PC-3 (cell line): ENCODE results near the gene CNMD. TPM values are rescaled to one million over a fixed set of nuclear protein-coding genes. Genes with fewer than 3 reads are reported as not detected.
"Not testable (repeated sequence)": the region's sequence is repeated elsewhere in the genome, so short reads cannot be mapped to it uniquely, and the experiment has no call there.

Source experiments
- ATAC-seq: fragments of 200-7000 bp; cut with Tn5 transposase; 2 replicates; pipeline ENCODE4 v1.9.1; 2020; ENCODE audit warnings: mild to moderate bottlenecking, moderate library complexity
- BruUV-seq: library from RNA; stranded (reverse); fragments of 400-500 nt; replicated peaks from 2 replicates; lab custom pipeline; 2021; lab: Mats Ljungman, UMichigan
- CTCF ChIA-PET: fragments of 300-600 bp; sonication (Branson Sonifier 250); formaldehyde crosslinking; loops from one replicate; lab custom pipeline; 2022; ENCODE audit warnings: antibody characterized with exemption; lab: Charles Lee
- POLR2A ChIA-PET: fragments of 300-600 bp; sonication (Branson Sonifier 250); formaldehyde crosslinking; loops from one replicate; lab custom pipeline; 2022; ENCODE audit warnings: antibody characterized with exemption; ENCODE audit not compliant: unreplicated experiment; lab: Charles Lee
- DNase-seq: peaks from one replicate; pipeline ENCODE4 v3.0.0-alpha.2; 2015
- H2AFZ ChIP-seq: fragments of 300-600 bp; sonication (generic); 2 replicates; pipeline ENCODE4 v1.6.0; 2016; ENCODE audit warnings: antibody characterized with exemption, low read length
- H3F3A ChIP-seq: fragments of 300-600 bp; sonication (generic); one replicate; pipeline ENCODE4 v1.6.0; 2017; ENCODE audit warnings: antibody characterized with exemption, low read length, control low read depth, mild to moderate bottlenecking; ENCODE audit not compliant: unreplicated experiment
- H3K27ac ChIP-seq: fragments of 300-600 bp; sonication (generic); 2 replicates; pipeline ENCODE4 v1.5.1; 2016; ENCODE audit warnings: mild to moderate bottlenecking, low read length
- H3K27me3 ChIP-seq: fragments of 300-600 bp; sonication (generic); 2 replicates; pipeline ENCODE4 v1.6.1; 2016; ENCODE audit warnings: low read length, mixed read lengths
- H3K36me3 ChIP-seq: fragments of 300-600 bp; sonication (generic); 2 replicates; pipeline ENCODE4 v1.6.1; 2016; ENCODE audit warnings: low read depth, mixed run types, low read length, mixed read lengths
- H3K4me1 ChIP-seq: fragments of 300-600 bp; sonication (generic); 2 replicates; pipeline ENCODE4 v1.5.1; 2016; ENCODE audit warnings: low read length; ENCODE audit not compliant: insufficient read depth
- H3K4me2 ChIP-seq: fragments of 300-600 bp; sonication (generic); 2 replicates; pipeline ENCODE4 v1.6.0; 2016; ENCODE audit warnings: low read length
- H3K4me3 ChIP-seq: fragments of 300-600 bp; sonication (generic); 2 replicates; pipeline ENCODE4 v1.5.1; 2016; ENCODE audit warnings: mild to moderate bottlenecking, low read length, mixed read lengths
- H3K79me2 ChIP-seq: fragments of 300-600 bp; sonication (generic); 2 replicates; pipeline ENCODE4 v1.6.1; 2017; ENCODE audit warnings: low read length, mixed read lengths
- H3K9ac ChIP-seq: fragments of 300-600 bp; sonication (generic); 2 replicates; pipeline ENCODE4 v1.6.0; 2016; ENCODE audit warnings: mild to moderate bottlenecking, low read length
- H3K9me2 ChIP-seq: fragments of 300-600 bp; sonication (generic); replicated peaks from 2 replicates; pipeline ENCODE4 v1.6.1; 2016; ENCODE audit warnings: mixed run types, low read length, mixed read lengths
- H3K9me3 ChIP-seq: fragments of 300-600 bp; sonication (generic); 2 replicates; pipeline ENCODE4 v1.6.1; 2016; ENCODE audit warnings: low read length, mixed read lengths
- H4K20me1 ChIP-seq: fragments of 300-600 bp; sonication (generic); 2 replicates; pipeline ENCODE4 v1.6.1; 2016; ENCODE audit warnings: low read length, mixed read lengths
- EZH2 ChIP-seq: fragments of 300-600 bp; sonication (generic); IDR thresholded peaks from one replicate; pipeline ENCODE4 v1.6.1; 2017; ENCODE audit warnings: antibody characterized with exemption, mild to moderate bottlenecking, low read length; ENCODE audit not compliant: unreplicated experiment
- EZH2phosphoT487 ChIP-seq: fragments of 300-600 bp; sonication (generic); IDR thresholded peaks from 2 replicates; pipeline ENCODE4 v1.6.1; 2018; ENCODE audit warnings: mild to moderate bottlenecking, antibody characterized with exemption, low read length, borderline replicate concordance
- intact Hi-C: fragments of 100-400 bp; cut with micrococcal nuclease; formaldehyde crosslinking; loops from 2 replicates; pipeline ENCODE4 v1.9.0; 2023
- total RNA-seq: library from RNA; depleted of rRNA; stranded (reverse); fragments of >200 nt; gene quantifications from 2 replicates; pipeline ENCODE4 v1.2.3, GENCODE V29; 2014
- TF ChIP-seq, protein P1 (sequence below): fragments of 300-600 bp; sonication (generic); conservative IDR thresholded peaks from 2 replicates; pipeline ENCODE4 v1.5.1; 2017; ENCODE audit warnings: antibody characterized with exemption, low read depth, mild to moderate bottlenecking, low read length

CNMD gene
- total RNA-seq, 1 experiment from 2014 or later: not detected

DNA sequence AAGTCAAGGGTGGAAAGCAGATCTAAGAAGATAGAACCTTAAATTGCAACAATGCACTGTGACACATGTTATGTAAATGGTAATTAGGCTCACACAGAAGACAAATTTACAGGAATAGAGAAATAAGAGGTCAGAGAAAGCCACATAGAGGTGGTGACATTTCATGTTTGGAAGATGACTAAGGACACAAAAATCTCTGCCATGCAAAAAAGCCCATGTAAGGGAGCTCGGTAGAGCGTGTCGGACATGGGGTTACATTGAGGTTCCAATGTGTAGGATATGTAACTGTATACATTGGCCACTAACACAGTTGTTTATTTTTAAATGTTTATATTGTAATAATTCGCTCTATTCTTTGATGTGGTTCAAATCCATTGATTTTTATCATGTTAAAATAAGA, 53.2 kb downstream of the CNMD start:
- H3K9ac ChIP-seq: no peak overlapping the region
- no peaks in the 10 kb centered on the region for H3F3A ChIP-seq
- ChIA-PET POLR2A (no interaction called here), CTCF (no interaction called here)
- TF ChIP-seq EZH2 (no peak), EZH2phosphoT487 (no peak)
- TF ChIP-seq, protein P1, sequence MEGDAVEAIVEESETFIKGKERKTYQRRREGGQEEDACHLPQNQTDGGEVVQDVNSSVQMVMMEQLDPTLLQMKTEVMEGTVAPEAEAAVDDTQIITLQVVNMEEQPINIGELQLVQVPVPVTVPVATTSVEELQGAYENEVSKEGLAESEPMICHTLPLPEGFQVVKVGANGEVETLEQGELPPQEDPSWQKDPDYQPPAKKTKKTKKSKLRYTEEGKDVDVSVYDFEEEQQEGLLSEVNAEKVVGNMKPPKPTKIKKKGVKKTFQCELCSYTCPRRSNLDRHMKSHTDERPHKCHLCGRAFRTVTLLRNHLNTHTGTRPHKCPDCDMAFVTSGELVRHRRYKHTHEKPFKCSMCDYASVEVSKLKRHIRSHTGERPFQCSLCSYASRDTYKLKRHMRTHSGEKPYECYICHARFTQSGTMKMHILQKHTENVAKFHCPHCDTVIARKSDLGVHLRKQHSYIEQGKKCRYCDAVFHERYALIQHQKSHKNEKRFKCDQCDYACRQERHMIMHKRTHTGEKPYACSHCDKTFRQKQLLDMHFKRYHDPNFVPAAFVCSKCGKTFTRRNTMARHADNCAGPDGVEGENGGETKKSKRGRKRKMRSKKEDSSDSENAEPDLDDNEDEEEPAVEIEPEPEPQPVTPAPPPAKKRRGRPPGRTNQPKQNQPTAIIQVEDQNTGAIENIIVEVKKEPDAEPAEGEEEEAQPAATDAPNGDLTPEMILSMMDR: no peak
- H3K9me3 ChIP-seq: no peaks in the 10 kb centered on the region
- no peaks in the 10 kb centered on the region for H3K79me2 ChIP-seq
- no peaks in the 10 kb centered on the region for H3K9me2 ChIP-seq
- intact Hi-C loops: no loop called here
- ATAC-seq: no peak
- no peak overlapping the region for H3K4me2 ChIP-seq
- H2AFZ ChIP-seq: no peak overlapping the region
- no peaks in the 10 kb centered on the region for H3K4me1 ChIP-seq
- no peaks in the 10 kb centered on the region for H4K20me1 ChIP-seq
- no peak overlapping the region for H3K4me3 ChIP-seq
- no peak overlapping the region for H3K27ac ChIP-seq
- H3K36me3 ChIP-seq: no peaks in the 10 kb centered on the region; the same call in 1 of the 2 replicates
- DNase-seq: no peak
- BruUV-seq: no TSS peak
- no peaks in the 10 kb centered on the region for H3K27me3 ChIP-seq

DNA sequence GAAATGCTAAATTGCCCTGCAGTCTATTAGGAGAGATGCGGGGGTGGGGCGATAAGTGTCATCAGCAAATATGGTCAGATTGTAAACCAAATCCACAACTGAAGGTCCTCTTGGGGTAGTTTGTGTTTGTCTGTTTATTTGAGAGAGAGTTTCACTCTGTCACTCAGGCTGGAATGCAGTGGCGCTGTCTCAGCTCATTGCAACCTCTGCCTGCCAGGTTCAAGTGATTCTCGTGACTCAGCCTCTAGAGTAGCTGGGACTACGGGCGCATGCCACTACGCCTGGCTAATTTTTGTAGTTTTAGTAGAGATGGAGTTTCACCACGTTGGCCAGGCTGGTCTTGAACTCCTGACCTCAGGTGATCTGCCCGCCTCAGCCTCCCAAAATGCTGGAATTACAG, 53.8 kb downstream of the CNMD start:
- intact Hi-C loops, H3K4me3 ChIP-seq, H3K9me2 ChIP-seq, H3K79me2 ChIP-seq, H3F3A ChIP-seq, H3K4me2 ChIP-seq, BruUV-seq, H3K9ac ChIP-seq, H3K27me3 ChIP-seq, ATAC-seq, H4K20me1 ChIP-seq, CTCF ChIA-PET, DNase-seq, H2AFZ ChIP-seq, H3K36me3 ChIP-seq, H3K27ac ChIP-seq, H3K9me3 ChIP-seq, H3K4me1 ChIP-seq, POLR2A ChIA-PET: not testable (repeated sequence)

DNA sequence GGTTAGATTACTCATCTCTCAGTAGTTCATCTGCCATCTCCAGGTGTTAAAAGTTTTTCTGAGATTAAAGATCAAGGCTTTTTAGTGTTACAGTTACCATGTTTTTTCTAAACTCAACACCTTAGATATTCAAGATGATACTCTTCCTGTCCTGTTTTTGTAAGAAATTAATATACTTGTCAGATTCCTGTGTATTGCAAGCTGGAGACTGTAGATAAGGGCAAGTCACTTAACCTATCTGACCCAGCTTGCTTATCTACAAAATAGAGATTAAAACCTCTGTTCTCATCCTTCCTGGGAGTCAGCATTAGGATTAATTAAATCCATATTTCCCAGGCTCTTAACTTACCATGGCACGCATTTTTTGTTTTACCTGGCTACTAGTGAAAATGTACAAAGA, 61.8 kb downstream of the CNMD start:
- Histone ChIP-seq H3F3A (no peaks in the 10 kb centered on the region), H3K36me3 (no peaks in the 10 kb centered on the region; the same call in 1 of the 2 replicates), H3K79me2 (no peaks in the 10 kb centered on the region), H3K9me3 (no peaks in the 10 kb centered on the region), H3K4me3 (no peak overlapping the region), H3K27ac (no peak overlapping the region), H4K20me1 (no peaks in the 10 kb centered on the region), H2AFZ (no peak overlapping the region), H3K4me1 (no peaks in the 10 kb centered on the region), H3K9ac (no peak overlapping the region), H3K27me3 (no peaks in the 10 kb centered on the region), H3K4me2 (no peak overlapping the region), H3K9me2 (no peaks in the 10 kb centered on the region)
- DNase-seq (no peak), ATAC-seq (no peak)
- TF ChIP-seq, protein P1: no peak
- no peak for TF ChIP-seq EZH2
- ChIA-PET POLR2A (no interaction called here), CTCF (no interaction called here)
- intact Hi-C loops: no loop called here
- BruUV-seq: no TSS peak
